ENCODE measurements around the gene ABHD10. TPM values are rescaled to one million over a fixed set of nuclear protein-coding genes. Genes with fewer than 3 reads are reported as not detected.

ABHD10 gene
- total RNA-seq, 1 donor from 2014 or later: 29.3 TPM

GRCh38 chr3:111949712-111950111 is 29.1 kb upstream of the ABHD10 start:
- no peak for TF ChIP-seq CTCF (IDR thresholded peaks at IDR 0.05)
- Histone ChIP-seq H3K4me3 (no peak overlapping the region), H3K4me1 (peaks cover 6% of the 10 kb centered on the region), H3K27me3 (ENCODE audit: low read depth) (no peaks in the 10 kb centered on the region), H3K9me3 (no peaks in the 10 kb centered on the region), H3K27ac (no peak overlapping the region), H3K36me3 (peaks cover 27% of the 10 kb centered on the region)
- no peak for ATAC-seq
- no peak for DNase-seq
- intact Hi-C loops (cut with DNase I): no loop called here

GRCh38 chr3:111951032-111951431 is 27.8 kb upstream of the ABHD10 start:
- peaks cover 20% of the 10 kb centered on the region for H3K36me3 ChIP-seq
- ATAC-seq (no peak), DNase-seq (no peak)
- no peaks in the 10 kb centered on the region for H3K9me3 ChIP-seq
- peaks cover 6% of the 10 kb centered on the region for H3K4me1 ChIP-seq
- intact Hi-C loops (cut with DNase I): no loop called here
- H3K27ac ChIP-seq: no peak overlapping the region
- TF ChIP-seq CTCF (IDR thresholded peaks at IDR 0.05): no peak
- no peaks in the 10 kb centered on the region for H3K27me3 ChIP-seq (ENCODE audit: low read depth)
- no peak overlapping the region for H3K4me3 ChIP-seq

GRCh38 chr3:111952086-111952485 is 26.7 kb upstream of the ABHD10 start:
- DNase-seq (no peak), ATAC-seq (no peak)

GRCh38 chr3:111952866-111953450 is 25.9 kb upstream of the ABHD10 start:
- Histone ChIP-seq H3K27me3 (ENCODE audit: low read depth) (no peaks in the 10 kb centered on the region), H3K4me3 (no peak overlapping the region), H3K4me1 (peaks cover 6% of the 10 kb centered on the region), H3K36me3 (peaks cover 20% of the 10 kb centered on the region), H3K27ac (no peak overlapping the region), H3K9me3 (no peaks in the 10 kb centered on the region)
- ATAC-seq (no peak), DNase-seq (no peak)
- no peak for TF ChIP-seq CTCF (IDR thresholded peaks at IDR 0.05)
- intact Hi-C loops (cut with DNase I): no loop called here

More at GRCh38 chr3:111952086-111952485, 26.7 kb upstream of the ABHD10 start:
- Histone ChIP-seq H3K36me3 (peaks cover 20% of the 10 kb centered on the region), H3K4me1 (peaks cover 6% of the 10 kb centered on the region), H3K9me3 (no peaks in the 10 kb centered on the region), H3K27me3 (ENCODE audit: low read depth) (no peaks in the 10 kb centered on the region), H3K27ac (no peak overlapping the region), H3K4me3 (no peak overlapping the region)
- intact Hi-C loops (cut with DNase I): no loop called here
- TF ChIP-seq CTCF (IDR thresholded peaks at IDR 0.05): no peak

GRCh38 chr3:111954228-111954990 is 24.4 kb upstream of the ABHD10 start:
- Histone ChIP-seq H3K27me3 (ENCODE audit: low read depth) (no peaks in the 10 kb centered on the region), H3K9me3 (no peaks in the 10 kb centered on the region), H3K36me3 (peaks cover 20% of the 10 kb centered on the region), H3K27ac (no peak overlapping the region), H3K4me1 (peaks cover 6% of the 10 kb centered on the region), H3K4me3 (no peak overlapping the region)
- no peak for ATAC-seq
- DNase-seq: no peak
- intact Hi-C loops (cut with DNase I): no loop called here
- no peak for TF ChIP-seq CTCF (IDR thresholded peaks at IDR 0.05)

All from lower lobe of right lung (tissue), 2 donors.